GM10248 (cell line): ENCODE results near the gene KIZ.

Experiments used
- CTCF ChIA-PET: fragments of 300-600 bp; sonication (Branson Sonifier 250); formaldehyde crosslinking; extraction: SDS; loops from one replicate; lab custom pipeline; 2021; ENCODE audit warnings: antibody characterized with exemption; lab: Yijun Ruan, JAX
- POLR2A ChIA-PET: fragments of 350-650 bp; sonication (Branson Sonifier 250); formaldehyde crosslinking; extraction: SDS; loops from one replicate; lab custom pipeline; 2020; ENCODE audit warnings: antibody characterized with exemption; lab: Yijun Ruan, JAX
- DNase-seq: peaks from one replicate; pipeline ENCODE4 v3.0.0; 2012; ENCODE audit errors: extremely low spot score
- CTCF ChIP-seq: IDR thresholded peaks from 2 replicates; pipeline ENCODE4 v1.5.1; 2012; ENCODE audit warnings: mild to moderate bottlenecking, low read depth; ENCODE audit errors: extremely low read depth, missing control alignments, control extremely low read depth

Gene KIZ

GRCh38 chr20:21180248-21180647, 54.4 kb downstream of the KIZ start:
- ChIA-PET POLR2A (no interaction called here), CTCF (no interaction called here)
- TF ChIP-seq CTCF: no peak
- DNase-seq: no peak

DNA sequence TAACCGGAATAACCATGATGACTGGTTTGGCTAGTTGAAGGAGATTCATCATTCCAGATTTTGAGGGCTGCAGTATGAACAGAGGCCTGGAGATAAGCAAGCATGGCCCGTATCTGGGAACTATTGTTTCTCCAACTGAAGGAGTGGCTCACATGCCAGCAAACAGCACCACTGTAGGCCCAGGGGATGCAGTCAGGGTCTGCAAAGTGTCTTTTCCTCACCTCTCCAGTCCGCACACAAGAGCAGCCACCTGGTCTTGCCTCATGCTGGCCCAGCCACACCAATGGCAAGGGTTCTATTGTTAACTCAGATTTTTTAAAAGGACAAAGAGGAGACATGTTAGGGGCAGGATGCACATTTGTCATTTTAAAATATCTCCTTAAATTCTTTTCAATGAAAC, 55.1 kb downstream of the KIZ start:
- POLR2A ChIA-PET: no interaction called here
- no peak for DNase-seq
- TF ChIP-seq CTCF: no peak
- CTCF ChIA-PET: interaction anchor here (0.9 to 3.7 kb wide), 2 partner anchors 14 to 30 kb away, joined by 3 to 13 read pairs; no protein-coding TSS in a partner anchor

GRCh38 chr20:21182832-21183563, 57.1 kb downstream of the KIZ start:
- no peak for TF ChIP-seq CTCF
- ChIA-PET CTCF (interaction anchor here (0.9 to 3.7 kb wide), 3 partner anchors 12 to 19 kb away, joined by 3 to 13 read pairs (median 3); no protein-coding TSS in a partner anchor), POLR2A (no interaction called here)
- DNase-seq: no peak

- ChIA-PET POLR2A (no interaction called here), CTCF (interaction anchor here (3.7 kb wide), 1 partner anchor 12 kb away, joined by 13 read pairs; no protein-coding TSS in a partner anchor)
- no peak for TF ChIP-seq CTCF
- no peak for DNase-seq
Observed at GRCh38 chr20:21183722-21184121, 57.8 kb downstream of the KIZ start.

GRCh38 chr20:21184819-21185218, 58.9 kb downstream of the KIZ start:
- POLR2A ChIA-PET: no interaction called here

DNA sequence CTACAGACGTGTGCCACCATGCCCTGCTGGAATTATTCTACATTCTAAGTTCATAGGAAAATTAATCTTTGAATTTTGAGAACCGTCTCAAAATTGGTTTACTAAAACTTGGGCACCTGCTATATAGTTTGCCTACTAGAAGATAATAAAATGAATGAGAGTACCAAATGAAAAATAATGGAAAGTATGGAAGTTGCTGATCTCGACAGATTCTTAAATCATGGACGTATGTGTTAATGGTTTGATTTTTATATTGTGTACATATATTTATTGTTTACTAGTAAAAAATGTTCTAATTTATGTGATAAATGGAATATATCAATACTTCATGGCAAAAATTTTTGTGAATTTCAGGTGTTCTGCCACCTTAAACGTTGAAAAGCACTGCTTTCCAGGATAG, 60.0 kb downstream of the KIZ start:
- no peak for TF ChIP-seq CTCF
- ChIA-PET POLR2A (no interaction called here), CTCF (no interaction called here)
- DNase-seq: no peak

More at GRCh38 chr20:21184819-21185218, 58.9 kb downstream of the KIZ start:
- TF ChIP-seq CTCF: no peak
- no peak for DNase-seq
- CTCF ChIA-PET: interaction anchor here (3.7 kb wide), 1 partner anchor 11 kb away, joined by 13 read pairs; no protein-coding TSS in a partner anchor
